GM12872 (cell line): ENCODE measurements around the gene ZNF837.

ENCODE experiments used
- CTCF ChIP-seq: IDR thresholded peaks from 3 replicates; pipeline ENCODE4 v1.5.1; 2011; ENCODE audit warnings: low read depth, mild to moderate bottlenecking, low read length, moderate library complexity; ENCODE audit not compliant: insufficient read depth

Gene ZNF837

GRCh38 chr19:58335630-58336029 is 45.2 kb downstream of the ZNF837 start:
- no peak for TF ChIP-seq CTCF

GRCh38 chr19:58334691-58335249 is 46.1 kb downstream of the ZNF837 start:
- TF ChIP-seq CTCF, result no peak

DNA sequence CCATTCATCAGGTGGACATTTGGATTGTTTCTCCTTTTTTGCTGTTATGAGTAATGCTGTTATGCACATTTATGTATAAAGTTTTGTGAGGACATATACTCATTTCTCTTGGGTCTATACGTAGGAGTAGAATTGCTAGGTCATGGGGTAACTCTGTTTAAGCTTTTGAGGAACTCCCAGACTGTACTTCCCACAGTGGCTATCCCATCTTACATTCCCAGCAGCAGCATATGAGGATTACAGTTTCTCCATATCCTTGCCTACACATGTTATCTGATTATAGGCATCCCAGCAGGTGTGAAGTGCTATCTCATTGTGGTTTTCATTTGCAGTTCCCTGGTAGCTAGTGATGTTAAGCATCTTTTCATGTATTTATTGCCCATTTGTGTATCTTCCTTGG is 48.1 kb downstream of the ZNF837 start:
- no peak for TF ChIP-seq CTCF

DNA sequence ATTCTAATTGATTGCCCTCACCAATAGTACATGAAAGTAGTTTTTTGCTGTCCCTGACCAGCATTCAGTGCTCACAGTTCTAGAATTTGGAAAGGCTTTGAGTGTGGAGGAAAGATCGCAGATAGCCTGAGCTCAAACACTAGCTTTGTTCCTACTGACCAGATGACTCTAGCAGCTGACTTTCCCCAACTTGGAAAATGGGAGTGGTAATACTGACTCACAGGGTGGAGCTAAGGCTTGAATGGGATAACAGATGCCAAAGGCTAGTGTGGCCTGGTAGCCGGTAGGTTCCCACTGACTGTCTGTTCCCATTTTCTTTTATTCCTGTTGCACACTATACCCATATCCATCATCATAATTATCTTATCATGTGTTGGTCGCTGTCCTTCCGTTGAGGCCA is 50.4 kb downstream of the ZNF837 start:
- TF ChIP-seq CTCF, result no peak

GRCh38 chr19:58328999-58329398 is 51.8 kb downstream of the ZNF837 start:
- peak; percentile 68 for TF ChIP-seq CTCF

DNA sequence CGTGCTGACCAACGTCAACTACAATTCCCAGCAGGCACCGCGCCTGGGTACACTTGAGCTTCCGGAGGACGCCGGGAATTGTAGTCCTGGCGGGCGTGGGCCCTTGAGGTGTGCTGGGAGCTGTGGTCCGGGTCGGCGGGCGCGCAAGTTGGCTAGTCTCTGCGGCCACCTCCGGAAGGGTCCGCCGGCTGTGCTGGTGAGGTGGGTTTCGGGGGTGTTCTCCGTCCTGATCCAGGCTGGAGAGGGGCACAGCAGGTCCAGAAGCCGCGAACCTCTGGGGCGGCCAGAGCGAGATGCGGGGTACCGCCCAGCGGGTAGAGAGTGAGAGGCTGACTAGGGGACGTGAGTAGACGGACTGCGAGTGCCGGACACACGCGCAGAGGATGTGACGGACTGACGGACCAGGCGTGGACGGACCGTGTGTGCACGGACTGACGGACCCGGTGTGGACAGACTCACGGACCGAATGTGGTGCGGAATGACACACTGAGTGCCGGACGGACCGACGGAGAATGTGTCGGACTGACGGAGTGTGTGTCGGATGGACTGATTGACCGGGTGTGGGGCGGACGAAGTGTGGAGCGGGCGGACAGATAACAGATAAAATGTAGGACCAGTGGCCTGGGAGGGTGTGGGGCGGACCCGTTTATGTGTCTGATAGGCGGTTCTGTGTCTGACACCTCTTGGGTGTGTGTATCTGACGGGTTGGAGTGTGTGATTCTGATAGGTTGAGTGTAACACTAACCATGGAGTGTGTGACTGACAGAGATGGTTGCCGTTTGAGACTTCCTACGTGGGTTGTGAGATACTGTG is 53.7 kb downstream of the ZNF837 start, which contains the start of gene ZSCAN22:
ZSCAN22 (plus strand) TSS at position 81 of the 813 bp plus-strand sequence. CDS start 7,809 bp downstream, outside the sequence.
- TF ChIP-seq CTCF, result no peak

GRCh38 chr19:58326501-58326913 is 54.3 kb downstream of the ZNF837 start:
- TF ChIP-seq CTCF, result no peak
